ENCODE results near the gene CROCC.
"Not testable (repeated sequence)": the region's sequence is repeated elsewhere in the genome, so short reads cannot be mapped to it uniquely, and the experiment has no call there.

The CROCC gene

GRCh38 chr1:16896316-16897055 is 25.2 kb upstream of the CROCC start:
- DNase-seq: peak; percentile 81

DNA sequence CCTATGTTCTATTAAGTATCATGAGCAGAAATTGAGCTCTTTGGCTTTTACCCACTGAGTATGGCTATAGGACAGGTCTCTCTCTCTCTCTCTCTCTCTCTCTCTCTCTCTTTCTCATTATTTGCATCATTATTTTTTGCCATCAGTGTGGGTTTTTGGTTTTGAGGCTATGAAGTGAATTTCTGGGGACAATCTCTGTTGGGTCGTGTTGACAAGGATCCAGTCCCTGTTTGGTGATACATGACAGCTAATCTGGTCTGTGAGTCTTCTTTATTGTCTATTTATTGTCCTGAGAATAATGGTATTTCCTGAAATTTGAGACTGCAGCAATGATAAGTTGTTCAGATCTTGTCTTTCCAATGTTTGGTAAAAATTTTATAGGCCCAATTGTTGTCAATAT is 24.1 kb upstream of the CROCC start:
- DNase-seq: not testable (repeated sequence)

- not testable (repeated sequence) for DNase-seq
Observed at GRCh38 chr1:16898298-16898697, 23.4 kb upstream of the CROCC start.

DNA sequence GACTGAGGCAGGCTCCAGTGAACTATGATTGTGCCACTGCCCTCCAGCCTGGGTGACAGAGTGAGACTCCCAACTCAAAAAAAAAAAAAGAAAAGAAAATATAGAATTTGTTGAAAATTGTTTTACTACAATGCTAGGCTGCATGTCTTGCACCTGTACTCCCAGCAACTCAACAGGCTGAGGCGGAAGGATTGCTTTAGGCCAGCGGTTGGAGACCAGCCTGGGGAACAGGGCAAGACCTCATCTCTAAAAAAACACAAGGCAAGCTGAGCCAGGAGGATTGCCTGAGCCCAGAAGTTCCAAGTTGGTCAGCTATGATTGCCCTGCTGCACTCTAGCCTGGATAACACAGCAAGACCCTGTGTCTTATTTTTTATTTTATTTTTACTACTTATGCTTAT is 22.7 kb upstream of the CROCC start:
- not testable (repeated sequence) for DNase-seq

DNA sequence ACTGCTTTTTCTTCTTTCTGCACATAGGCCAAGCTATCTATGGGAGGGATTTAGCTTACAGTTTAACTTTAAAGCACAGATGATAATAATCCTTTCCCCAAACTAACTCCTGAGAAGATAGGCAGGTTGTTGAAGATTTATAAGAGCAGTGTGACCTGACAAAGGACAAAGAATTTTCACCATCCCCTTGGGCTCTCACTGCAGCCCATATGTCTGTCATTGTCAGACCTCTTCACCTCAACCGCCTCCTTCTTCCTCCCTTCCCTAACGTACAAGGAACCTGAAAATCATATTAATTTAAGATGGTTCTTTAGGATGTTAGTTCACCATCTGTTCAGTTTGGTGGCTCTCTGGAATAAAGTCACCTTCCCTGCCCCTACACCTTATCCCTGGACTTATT is 21.0 kb upstream of the CROCC start:
- peak; percentile 45 for DNase-seq

DNA sequence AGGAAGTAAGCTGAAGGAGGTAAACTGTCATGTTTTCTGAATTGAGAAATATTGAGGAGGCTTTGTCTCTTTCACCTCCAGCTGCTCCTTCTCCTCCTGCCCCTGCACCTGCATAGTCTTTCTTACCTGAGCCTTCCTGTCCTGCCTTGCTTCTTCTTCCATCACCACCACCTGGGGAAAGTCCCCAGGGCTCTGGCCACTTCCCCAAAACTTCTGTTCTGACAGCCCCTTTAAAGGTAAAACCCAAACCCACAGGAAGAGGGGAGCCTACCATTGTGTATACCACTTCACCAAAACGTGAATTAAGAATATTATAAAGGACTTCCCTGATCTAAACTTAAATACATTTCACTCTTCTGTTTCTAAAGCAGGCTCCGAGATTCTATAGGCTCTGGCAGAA is 20.4 kb upstream of the CROCC start:
- not testable (repeated sequence) for DNase-seq

- DNase-seq: no peak
Observed at GRCh38 chr1:16903054-16903453, 18.7 kb upstream of the CROCC start.

GRCh38 chr1:16903458-16903796 is 18.3 kb upstream of the CROCC start:
- DNase-seq: no peak

- DNase-seq: peak; percentile 99
Observed at GRCh38 chr1:16904560-16905109, 17.1 kb upstream of the CROCC start.

DNA sequence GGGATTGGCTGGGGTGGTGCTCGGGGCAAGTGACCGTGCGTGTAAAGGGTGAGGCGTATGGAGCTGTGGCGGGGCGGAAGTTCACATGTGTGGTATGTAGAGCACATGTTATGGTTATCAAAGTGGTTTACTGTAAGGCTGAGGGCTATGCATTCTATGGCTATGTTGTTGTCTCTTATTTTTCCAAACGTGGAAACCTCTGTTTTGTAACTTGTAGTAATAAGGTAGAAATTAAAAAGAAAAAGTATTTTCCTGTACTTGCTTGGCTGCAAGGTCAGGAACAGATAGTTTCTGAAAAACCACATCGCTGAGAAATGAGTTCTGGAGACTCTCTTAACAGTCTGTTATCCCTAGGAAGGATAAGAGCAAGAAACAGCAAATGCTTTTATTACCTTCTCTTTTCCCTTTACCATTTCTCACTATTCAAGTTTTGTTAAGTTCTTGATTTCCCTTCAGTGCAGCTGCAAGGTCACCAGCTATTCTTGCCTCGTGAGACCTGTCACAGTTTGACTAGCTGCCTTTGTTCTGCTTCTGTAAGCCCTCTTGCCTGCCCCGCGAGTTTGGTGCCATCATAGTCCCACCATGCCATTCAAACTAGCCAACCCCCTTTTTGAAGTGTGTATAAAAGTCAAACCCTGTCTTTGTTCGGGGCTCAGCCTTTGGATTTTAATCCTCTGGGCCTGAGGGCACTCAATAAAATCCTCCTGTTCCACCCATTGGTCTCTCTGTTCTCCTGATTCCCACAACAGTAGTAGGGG is 16.4 kb upstream of the CROCC start:
- peak; percentile 93 for DNase-seq

DNA sequence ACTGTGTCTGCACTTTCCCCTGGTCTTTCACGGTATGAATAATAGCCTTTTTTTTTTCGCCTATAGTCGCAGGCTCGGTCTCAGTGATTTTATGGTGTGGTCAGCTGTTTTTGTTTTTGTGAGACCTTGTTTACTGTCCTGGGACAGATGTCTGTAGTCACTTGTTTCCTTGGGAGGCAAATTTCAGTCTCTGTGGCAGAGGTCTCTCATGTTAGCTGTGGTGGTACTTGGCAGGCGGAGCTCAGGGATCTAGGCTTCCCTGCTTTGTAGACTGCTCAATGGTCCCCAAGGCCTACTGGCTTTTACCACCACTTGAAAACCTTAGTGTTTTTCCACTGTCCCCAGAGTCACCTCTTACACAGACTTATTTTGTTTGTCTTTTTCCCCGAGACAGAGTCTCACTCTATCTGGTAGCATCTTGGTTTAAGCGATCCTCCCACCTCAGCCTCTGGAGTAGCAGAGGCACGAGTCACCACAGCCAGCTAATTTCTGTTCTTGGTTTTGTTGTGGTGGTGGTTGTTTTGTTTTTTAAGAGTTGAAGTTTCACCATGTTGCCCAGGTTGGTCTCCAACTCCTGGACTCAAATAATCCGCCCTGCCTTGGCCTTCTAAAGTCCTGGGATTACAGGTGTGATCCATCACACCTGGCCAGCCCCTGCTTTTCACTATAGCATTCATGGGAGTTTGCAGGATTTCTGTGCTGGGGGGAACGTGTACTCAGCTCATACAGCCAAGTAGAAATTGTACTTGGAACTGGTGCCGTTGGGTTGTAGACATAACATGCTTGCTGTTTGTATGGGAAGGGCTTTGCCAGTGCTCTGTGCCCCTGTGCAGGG is 15.6 kb upstream of the CROCC start:
- DNase-seq: no peak

DNA sequence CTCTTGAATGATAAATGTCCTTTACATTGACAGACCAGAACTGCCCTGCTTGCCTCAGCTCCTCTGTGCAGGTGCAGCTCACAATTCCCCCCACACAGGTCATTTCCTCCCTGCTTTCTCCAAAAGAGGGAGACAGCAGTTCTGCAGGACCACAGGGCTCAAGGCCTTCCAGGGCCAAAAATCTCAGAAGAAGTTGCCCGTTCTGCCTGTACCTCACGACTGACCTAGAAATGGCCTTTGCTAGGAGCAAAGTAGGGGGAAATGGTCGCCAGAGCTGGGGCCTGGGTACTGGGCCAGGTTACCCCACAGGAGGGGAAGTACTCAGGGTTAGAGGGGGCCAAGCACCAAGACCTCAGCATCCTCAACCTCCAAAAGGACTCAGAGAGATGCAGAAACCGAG is 14.9 kb upstream of the CROCC start:
- DNase-seq: no peak

DNA sequence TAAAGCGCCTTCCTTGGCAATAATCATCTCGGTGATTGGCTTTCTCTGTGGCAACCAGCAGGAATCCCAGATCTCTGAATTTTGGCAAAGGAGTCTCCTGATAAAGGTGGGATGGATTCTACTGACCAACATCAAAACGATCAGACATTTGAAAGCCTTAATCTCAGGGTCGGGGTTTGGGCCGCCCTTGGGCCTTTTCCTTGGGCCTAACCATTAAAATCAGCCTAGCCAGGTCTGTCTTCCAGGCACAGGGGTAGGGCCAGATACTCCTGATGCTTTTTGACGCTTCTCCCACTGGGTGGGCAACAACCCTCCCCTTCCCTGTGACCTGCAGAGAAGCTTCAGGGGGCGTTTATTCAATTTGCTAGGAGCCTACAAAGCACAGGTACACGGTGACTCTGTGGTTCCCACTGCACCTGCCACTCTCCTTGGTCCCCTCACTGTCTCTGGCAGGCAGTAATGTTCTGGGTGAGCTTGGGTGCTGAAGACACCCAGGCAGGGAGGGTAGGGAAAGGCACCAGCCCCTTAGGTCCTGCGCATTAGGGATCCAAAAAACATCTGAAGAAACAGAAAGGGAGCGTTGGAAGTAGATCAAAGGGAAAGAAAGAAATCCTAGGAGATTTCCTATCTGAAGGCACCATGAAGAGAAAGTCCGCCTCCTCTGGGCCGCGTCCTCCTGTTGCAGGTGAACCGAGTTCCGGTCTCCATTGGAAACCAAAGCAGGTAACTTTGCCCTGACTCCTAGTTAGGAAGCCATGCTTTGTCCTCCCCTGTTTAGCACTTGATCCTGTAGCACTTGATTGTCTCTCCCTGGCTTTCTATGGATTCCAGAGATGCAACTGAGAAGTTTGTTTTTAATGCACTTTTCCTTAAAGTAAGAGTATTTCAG is 13.6 kb upstream of the CROCC start:
- no peak for DNase-seq

DNA sequence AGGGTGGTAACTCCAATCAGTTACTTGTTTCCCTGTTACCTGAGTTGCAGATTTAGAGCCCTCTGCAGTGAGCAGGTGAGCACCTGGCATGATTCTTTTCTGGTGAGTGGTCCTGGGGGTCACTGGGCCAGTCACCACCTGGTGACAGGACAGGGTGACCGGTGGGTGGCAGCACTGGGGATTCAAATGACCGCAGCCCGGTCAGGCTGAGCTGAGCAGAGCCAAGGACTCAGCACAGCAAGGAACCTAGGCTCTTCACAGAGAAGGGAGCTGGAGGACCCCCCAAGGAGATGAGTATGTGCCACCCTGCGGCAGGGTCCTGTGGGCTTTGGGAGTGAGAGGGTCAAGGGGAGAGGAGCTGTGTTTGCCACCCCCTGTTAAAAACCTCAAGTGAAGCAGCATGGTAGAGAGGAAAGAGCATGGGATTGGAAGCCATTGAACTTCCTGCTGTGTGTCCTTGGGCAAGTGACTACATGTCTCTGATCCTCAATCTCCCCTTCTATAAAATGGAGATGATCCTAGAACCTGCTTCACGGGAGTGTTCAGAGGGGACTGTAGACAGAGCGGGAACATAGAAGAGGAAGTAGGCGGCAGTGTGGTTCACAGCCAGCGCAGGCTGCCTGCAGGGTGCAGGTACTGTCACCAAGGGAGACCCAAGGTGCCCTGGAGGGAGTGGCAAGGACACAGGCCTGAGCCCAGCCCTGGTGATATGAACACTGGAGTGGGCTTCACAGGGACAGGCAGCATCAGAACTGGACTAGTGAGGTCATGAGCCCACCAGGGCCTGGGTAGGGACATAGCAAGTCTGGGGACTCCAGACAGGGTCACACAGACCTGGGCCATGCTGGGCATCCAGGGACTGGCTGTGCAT is 9.6 kb upstream of the CROCC start:
- DNase-seq: not testable (repeated sequence)

DNA sequence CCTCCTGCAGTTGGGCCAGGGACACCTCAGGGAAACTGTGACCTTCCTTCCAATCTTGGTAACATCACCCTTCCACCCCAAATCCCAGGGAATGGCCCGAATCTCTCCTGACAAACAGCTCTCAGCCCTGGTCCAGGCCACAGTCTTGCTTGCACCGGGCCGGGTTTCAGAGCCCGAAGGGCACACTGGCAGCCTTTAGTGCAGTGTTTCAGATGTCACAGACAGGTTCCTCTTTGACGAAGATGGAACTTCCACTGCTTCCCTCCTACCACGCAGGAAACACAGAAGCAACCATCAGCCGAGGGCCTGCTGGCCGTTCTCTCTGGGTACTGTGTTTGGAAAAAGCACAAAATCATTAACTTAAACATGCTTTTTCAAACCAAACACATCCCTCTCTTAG is 9.0 kb upstream of the CROCC start:
- DNase-seq: not testable (repeated sequence)

DNA sequence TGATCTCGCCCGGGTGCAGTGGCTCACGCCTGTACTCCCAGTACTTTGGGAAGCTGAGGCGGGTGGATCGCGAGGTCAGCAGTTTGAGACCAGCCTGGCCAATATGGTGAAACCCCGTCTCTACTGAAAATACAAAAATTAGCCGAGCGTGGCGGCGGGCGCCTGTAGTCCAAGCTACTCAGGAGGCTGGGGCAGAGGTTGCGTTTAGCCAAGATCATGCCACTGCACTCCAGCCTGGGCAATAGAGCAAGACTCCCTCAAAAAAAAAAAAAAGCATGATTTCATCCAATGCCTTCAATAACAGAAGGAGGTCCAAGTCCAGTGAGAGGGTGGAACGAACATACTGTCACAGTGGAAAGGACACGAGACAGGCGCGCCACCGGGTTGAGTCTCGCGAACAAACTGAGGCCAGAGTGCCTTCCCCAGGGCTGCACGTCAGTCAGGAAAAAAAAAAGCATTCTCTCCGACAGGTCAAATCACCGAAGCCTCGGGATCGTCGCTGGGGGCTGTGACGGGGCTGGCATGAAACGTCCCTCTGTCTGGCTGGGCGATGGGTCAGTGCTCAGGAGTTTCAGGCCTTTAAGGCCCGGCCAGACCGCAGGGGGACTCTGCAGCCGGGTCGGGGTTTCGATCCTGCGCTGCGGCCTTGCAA is 8.4 kb upstream of the CROCC start:
- no peak for DNase-seq

DNA sequence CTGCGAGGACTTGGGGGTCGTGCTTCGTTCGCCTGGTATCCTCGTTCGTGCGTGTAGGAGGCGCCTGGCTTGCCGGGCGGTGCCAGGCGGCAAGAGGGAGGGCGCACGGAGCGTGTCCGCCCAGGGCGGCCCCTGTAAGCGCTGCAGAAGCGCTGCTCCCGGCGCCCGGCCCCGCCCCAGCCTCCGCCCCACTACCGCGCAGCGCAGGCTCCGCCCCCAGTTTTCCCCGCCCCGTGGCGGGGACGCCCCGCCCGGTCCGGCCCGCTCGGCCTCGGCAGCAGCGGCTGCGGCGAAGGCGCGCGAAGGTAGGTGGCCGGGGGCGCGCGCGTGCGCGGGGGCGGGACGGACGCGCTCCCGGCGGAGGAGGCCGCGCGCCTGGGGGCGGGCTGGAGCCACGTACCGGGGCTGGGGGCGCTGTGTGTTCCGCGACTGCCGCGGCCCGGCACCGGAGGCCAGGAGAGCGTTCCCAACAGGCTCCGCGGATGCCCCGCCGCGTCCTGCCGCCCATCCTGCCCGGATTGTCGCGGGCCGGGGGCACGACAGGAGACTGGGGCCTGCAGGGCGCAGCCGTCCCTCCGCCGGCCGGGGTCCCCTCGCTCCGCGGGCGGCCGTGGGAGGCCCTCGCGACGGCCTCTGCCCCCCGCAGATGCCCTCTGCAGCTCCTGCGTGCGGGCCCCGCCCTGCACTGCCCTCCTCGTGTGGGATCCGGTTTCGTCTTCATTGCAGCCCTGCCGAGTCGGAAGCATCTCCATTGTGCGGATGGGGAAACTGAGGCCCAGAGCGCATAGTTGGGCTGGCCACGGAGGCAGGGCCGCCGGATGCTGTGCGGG is 7.7 kb upstream of the CROCC start:
- peak; percentile 88 for DNase-seq

GRCh38 chr1:16914928-16915626 is 6.7 kb upstream of the CROCC start:
- DNase-seq: not testable (repeated sequence)

- DNase-seq: no peak
Observed at GRCh38 chr1:16915627-16915973, 6.1 kb upstream of the CROCC start.

Measured in hematopoietic multipotent progenitor cell treated with erythropoietin and hydrocortisone succinate and interleukin-3 and kit ligand, for 8 days (in vitro differentiated cells).